Measurements from ENCODE around the gene PDPK1.
"Not testable (repeated sequence)": the region's sequence is repeated elsewhere in the genome, so short reads cannot be mapped to it uniquely, and the experiment has no call there.

PDPK1 gene

DNA sequence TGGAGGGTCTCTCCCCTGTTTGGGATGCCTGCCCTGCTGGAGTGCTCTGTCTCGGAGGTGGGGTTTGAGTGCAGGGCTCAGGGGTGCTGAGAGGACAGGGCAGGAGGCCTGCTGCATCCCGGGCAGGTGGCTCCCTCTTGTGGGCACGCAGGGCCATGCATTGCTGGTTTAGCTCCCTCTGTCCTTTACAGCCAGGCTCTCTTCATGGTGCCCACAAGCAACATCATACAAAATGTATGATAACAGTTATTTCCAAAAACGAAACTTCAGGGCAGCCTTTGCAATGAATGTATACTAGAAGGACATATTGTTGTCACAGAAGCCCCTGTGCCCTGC, 22.9 kb downstream of the PDPK1 start:
- not testable (repeated sequence) for H3K27me3 ChIP-seq (ENCODE audit: insufficient read depth, poor library complexity, severe bottlenecking); H3K4me3 ChIP-seq (replicated peaks; ENCODE audit: insufficient read depth, low read length); H3K27ac ChIP-seq (replicated peaks)
- DNase-seq (ENCODE audit: low read depth in 1 of 2, low spot score in 1 of 2): peak in 1 of 2 experiments; percentile 86
- TF ChIP-seq, protein P1, sequence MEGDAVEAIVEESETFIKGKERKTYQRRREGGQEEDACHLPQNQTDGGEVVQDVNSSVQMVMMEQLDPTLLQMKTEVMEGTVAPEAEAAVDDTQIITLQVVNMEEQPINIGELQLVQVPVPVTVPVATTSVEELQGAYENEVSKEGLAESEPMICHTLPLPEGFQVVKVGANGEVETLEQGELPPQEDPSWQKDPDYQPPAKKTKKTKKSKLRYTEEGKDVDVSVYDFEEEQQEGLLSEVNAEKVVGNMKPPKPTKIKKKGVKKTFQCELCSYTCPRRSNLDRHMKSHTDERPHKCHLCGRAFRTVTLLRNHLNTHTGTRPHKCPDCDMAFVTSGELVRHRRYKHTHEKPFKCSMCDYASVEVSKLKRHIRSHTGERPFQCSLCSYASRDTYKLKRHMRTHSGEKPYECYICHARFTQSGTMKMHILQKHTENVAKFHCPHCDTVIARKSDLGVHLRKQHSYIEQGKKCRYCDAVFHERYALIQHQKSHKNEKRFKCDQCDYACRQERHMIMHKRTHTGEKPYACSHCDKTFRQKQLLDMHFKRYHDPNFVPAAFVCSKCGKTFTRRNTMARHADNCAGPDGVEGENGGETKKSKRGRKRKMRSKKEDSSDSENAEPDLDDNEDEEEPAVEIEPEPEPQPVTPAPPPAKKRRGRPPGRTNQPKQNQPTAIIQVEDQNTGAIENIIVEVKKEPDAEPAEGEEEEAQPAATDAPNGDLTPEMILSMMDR (IDR thresholded peaks at IDR 0.05; ENCODE audit: insufficient read depth, low read length): peak; percentile 0

DNA sequence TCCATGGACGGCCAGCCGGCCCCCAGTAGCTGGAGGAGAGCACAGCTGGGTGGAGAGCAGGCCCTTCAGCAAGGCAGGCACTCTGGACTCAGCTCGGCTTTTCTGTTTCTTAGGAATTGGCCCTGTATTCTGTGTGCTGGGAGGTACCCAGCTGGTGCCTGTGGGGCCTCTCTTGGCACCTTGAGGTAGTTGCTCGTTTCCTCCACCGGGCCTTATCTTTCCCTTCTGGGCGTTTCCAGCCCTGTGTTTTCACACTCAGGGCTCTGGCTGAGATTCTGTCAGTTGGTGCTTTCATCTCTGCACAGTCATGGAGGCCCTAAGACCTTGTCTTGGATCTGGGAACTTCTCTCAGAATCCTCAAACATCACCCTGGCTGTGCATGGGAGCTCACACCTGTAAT, 29.7 kb downstream of the PDPK1 start:
- not testable (repeated sequence) for H3K27ac ChIP-seq (replicated peaks); H3K4me3 ChIP-seq (replicated peaks; ENCODE audit: insufficient read depth, low read length); H3K27me3 ChIP-seq (ENCODE audit: insufficient read depth, poor library complexity, severe bottlenecking); DNase-seq (ENCODE audit: low read depth in 1 of 2, low spot score in 1 of 2)

DNA sequence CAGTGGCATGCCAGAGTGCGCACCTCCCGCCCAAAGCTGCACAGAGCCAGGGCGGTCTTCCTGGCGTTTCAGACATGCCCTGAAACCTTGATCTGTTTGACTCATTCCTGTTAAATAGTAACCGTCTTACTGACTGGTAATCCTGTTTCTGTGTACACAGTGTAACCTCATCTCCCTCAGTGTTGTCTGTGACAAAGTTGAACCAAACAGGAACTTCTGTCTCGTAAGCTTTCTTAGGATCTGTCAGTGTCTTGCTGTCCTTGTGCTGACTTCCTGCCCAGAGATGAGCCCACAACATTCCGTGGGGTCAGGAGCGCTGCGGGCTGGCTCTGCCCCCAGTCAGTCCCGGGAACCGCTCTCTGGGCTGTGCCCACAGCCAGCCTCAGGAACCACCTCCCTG, 30.8 kb downstream of the PDPK1 start:
- H3K27me3 ChIP-seq (ENCODE audit: insufficient read depth, poor library complexity, severe bottlenecking); H3K4me3 ChIP-seq (replicated peaks; ENCODE audit: insufficient read depth, low read length); H3K27ac ChIP-seq (replicated peaks); DNase-seq (ENCODE audit: low read depth in 1 of 2, low spot score in 1 of 2): not testable (repeated sequence)

DNA sequence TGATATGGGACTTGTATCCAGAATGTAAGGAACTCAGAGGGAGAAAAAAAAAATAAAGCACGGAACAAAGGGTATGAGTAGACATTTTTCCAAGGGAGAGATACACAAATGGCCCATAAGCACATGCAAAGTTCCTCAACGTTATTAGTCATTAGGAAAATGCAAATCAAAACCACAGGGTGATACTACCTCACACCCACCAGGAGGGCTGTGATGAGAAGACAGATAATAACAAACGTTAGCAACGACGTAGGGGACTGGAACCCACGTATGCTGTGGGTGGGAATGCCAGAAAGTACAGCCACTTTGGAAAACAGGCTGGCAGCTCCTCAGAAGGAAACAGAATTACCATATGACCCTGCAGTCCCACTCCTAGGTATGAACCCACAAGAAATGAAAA, 34.9 kb downstream of the PDPK1 start:
- not testable (repeated sequence) for H3K27ac ChIP-seq (replicated peaks); H3K27me3 ChIP-seq (ENCODE audit: insufficient read depth, poor library complexity, severe bottlenecking); DNase-seq (ENCODE audit: low read depth in 1 of 2, low spot score in 1 of 2); H3K4me3 ChIP-seq (replicated peaks; ENCODE audit: insufficient read depth, low read length)

DNA sequence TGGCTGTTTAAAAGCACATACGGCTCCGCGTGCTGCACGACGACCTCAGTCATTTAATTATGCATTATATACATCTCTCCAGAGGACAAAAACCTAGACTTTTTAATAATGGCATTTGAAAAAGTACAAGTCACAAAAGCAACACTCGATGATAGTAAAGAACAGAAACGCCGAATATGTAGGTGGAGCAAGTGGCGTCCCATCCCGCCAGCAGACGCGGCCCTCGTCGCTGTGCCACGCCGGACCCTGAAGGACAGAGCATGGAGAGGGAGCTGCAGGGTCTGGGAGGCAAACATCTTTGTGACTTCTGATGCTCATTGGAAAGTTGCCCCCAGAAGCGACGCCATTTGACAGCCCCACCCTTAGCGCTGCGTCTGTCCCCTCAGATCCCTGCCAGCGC, 38.0 kb downstream of the PDPK1 start:
- not testable (repeated sequence) for H3K4me3 ChIP-seq (replicated peaks; ENCODE audit: insufficient read depth, low read length); H3K27me3 ChIP-seq (ENCODE audit: insufficient read depth, poor library complexity, severe bottlenecking); DNase-seq (ENCODE audit: low read depth in 1 of 2, low spot score in 1 of 2); H3K27ac ChIP-seq (replicated peaks)

DNA sequence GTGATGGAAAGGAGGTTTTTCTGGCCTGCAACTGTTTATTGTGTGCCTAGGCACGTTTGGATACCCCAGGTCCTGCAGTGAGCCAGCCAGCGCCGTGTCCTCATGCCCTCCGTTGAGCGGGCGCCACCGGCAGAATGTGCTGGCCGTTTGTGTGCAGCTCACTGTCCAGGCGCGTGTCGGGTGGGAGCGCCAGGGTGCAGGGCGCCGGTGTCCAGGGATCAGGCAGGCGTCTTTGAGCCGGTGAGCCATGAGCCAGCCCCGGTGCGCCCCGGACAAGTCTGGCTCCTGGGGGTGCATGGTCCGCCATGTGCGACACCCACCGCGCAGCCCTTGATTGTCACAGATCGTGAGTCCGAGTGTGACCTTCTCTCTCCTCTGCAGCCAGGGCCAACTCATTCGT, 39.2 kb downstream of the PDPK1 start:
- not testable (repeated sequence) for H3K27me3 ChIP-seq (ENCODE audit: insufficient read depth, poor library complexity, severe bottlenecking); H3K4me3 ChIP-seq (replicated peaks; ENCODE audit: insufficient read depth, low read length); DNase-seq (ENCODE audit: low read depth in 1 of 2, low spot score in 1 of 2); H3K27ac ChIP-seq (replicated peaks)

DNA sequence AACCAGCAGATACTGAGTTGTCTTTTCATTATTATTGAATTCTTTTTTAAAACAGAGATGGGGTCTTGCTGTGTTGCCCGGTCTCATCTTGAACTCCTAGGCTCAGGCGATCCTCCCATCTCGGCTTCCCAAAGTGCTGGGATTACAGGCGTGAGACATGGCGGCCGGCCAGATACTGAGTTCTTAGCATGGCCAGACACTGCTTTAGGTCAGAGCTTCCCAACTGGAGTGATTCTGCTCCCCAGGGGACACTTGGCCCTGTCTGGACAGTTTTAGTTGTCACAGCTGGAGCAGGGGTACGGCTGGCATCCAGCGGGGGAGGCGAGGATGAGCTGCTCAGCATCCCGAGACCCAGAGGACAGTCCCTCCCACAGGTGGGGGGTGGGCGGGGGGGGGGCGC, 41.1 kb downstream of the PDPK1 start:
- not testable (repeated sequence) for H3K27ac ChIP-seq (replicated peaks); DNase-seq (ENCODE audit: low read depth in 1 of 2, low spot score in 1 of 2); H3K4me3 ChIP-seq (replicated peaks; ENCODE audit: insufficient read depth, low read length); H3K27me3 ChIP-seq (ENCODE audit: insufficient read depth, poor library complexity, severe bottlenecking)

DNA sequence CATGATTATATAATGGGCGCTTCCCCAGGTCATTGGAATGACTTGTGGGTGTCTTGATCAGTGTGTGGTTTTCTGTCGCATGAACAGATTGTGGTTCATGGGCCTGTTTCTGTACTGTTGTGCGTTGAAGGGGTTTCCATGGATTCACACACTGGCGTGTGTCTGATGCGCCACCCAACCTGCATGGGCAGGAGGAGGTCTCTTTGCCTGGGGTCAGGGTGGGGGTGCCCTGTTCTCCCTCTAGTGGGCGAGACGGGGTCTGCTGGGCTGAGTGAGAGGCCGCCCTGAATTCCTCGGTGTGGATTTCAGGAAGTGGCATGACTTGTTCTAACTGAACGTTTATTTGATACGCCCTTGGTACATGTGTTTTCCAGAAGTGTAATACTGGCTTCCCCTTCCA, 42.3 kb downstream of the PDPK1 start:
- not testable (repeated sequence) for H3K27me3 ChIP-seq (ENCODE audit: insufficient read depth, poor library complexity, severe bottlenecking); H3K4me3 ChIP-seq (replicated peaks; ENCODE audit: insufficient read depth, low read length); H3K27ac ChIP-seq (replicated peaks)
- DNase-seq (ENCODE audit: low read depth in 1 of 2, low spot score in 1 of 2): peak in 1 of 2 experiments; percentile 62

DNA sequence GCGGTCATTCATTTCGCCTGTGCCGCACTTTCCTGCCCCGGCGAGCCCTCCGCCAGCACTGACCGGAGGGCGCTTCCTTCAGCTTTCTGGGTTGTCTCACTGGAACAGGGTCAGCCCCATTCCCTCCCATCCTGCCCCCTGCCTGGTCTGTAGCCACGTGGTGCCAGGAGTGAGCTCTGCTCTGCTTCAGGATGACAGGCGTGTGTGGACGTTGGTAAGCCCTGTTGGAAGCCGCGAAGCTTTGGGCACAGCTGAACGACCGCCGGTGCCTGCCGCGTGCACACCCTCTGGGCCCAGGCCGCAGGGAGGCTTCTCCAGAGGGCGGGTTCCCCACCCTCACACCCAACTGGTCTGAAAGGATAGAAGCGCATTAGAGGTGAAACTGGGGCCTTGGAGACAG, 43.0 kb downstream of the PDPK1 start:
- DNase-seq (ENCODE audit: low read depth in 1 of 2, low spot score in 1 of 2); H3K27ac ChIP-seq (replicated peaks); H3K27me3 ChIP-seq (ENCODE audit: insufficient read depth, poor library complexity, severe bottlenecking); H3K4me3 ChIP-seq (replicated peaks; ENCODE audit: insufficient read depth, low read length): not testable (repeated sequence)

DNA sequence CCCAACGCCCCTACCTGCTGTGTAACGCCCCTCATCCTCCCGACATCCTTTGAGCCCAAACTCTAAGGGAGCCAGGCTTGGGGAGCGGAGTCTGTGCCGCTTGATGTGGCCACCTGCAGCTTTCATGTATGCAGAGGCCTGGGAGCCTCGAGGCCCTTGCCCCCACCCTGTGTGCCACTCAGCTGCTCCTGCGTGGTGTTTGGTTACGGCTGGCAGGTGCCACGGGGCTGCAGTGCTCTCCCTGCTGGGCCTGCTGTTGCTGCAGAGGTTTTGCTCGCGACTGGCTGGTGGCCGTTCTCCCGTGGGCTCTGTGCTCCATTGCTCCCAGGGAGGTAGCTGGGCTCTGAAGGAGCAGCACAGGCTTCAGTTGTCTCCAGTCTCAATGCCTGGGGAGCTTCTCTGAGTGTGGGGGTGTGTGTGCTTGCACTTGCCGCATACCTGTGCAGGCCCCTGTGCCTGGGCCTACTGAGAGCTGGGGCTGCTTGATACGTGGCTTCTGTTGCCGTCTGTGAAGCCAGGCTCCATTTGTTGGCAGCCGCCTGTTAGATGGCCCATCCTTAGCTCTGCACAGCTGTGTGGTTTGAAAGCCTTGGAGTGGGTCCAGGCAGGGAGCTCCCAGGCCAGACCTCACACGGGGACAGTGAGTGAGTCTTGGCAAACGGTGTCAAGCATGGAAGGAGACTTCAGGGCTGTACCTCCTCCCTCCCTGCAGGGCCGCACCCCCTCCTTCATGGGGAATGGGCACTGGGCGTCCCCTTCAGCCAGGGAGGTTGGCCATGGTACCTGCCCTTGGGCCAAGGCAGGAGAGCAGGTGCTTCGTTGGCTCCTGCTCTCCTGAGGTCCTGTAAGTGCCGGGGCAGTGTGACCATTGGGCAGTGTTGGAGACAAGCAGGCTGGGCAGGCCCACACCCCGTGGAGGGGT, 47.2 kb downstream of the PDPK1 start:
- no peaks in the 10 kb centered on the region for H3K27me3 ChIP-seq (ENCODE audit: insufficient read depth, poor library complexity, severe bottlenecking)
- H3K27ac ChIP-seq (replicated peaks): no peak overlapping the region
- TF ChIP-seq, protein P1 (IDR thresholded peaks at IDR 0.05; ENCODE audit: insufficient read depth, low read length): no peak
- no peak for TF ChIP-seq GABPA (IDR thresholded peaks at IDR 0.05; ENCODE audit: low read depth)
- TF ChIP-seq SPI1 (IDR thresholded peaks at IDR 0.05; ENCODE audit: borderline replicate concordance, low read depth): no peak
- TF ChIP-seq POLR2AphosphoS5 (IDR thresholded peaks at IDR 0.05; ENCODE audit: low read depth): no peak
- TF ChIP-seq, protein P2, sequence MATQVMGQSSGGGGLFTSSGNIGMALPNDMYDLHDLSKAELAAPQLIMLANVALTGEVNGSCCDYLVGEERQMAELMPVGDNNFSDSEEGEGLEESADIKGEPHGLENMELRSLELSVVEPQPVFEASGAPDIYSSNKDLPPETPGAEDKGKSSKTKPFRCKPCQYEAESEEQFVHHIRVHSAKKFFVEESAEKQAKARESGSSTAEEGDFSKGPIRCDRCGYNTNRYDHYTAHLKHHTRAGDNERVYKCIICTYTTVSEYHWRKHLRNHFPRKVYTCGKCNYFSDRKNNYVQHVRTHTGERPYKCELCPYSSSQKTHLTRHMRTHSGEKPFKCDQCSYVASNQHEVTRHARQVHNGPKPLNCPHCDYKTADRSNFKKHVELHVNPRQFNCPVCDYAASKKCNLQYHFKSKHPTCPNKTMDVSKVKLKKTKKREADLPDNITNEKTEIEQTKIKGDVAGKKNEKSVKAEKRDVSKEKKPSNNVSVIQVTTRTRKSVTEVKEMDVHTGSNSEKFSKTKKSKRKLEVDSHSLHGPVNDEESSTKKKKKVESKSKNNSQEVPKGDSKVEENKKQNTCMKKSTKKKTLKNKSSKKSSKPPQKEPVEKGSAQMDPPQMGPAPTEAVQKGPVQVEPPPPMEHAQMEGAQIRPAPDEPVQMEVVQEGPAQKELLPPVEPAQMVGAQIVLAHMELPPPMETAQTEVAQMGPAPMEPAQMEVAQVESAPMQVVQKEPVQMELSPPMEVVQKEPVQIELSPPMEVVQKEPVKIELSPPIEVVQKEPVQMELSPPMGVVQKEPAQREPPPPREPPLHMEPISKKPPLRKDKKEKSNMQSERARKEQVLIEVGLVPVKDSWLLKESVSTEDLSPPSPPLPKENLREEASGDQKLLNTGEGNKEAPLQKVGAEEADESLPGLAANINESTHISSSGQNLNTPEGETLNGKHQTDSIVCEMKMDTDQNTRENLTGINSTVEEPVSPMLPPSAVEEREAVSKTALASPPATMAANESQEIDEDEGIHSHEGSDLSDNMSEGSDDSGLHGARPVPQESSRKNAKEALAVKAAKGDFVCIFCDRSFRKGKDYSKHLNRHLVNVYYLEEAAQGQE (IDR thresholded peaks at IDR 0.05; ENCODE audit: insufficient replicate concordance, low read depth): no peak
- no peak for DNase-seq (ENCODE audit: low read depth in 1 of 2, low spot score in 1 of 2)
- no peak overlapping the region for H3K4me3 ChIP-seq (replicated peaks; ENCODE audit: insufficient read depth, low read length)
